GM20000 (cell line): ENCODE results near the gene SERPINB6.
"Not testable (repeated sequence)": the region's sequence is repeated elsewhere in the genome, so short reads cannot be mapped to it uniquely, and the experiment has no call there.

ENCODE experiments used
- DNase-seq: peaks from one replicate; pipeline ENCODE4 v3.0.0; 2012; ENCODE audit warnings: low spot score
- TF ChIP-seq, protein P1 (sequence below): IDR thresholded peaks from 2 replicates; pipeline ENCODE4 v1.5.1; 2012; ENCODE audit warnings: mild to moderate bottlenecking, control low read depth; ENCODE audit errors: extremely low read depth, missing control alignments

SERPINB6 gene

DNA sequence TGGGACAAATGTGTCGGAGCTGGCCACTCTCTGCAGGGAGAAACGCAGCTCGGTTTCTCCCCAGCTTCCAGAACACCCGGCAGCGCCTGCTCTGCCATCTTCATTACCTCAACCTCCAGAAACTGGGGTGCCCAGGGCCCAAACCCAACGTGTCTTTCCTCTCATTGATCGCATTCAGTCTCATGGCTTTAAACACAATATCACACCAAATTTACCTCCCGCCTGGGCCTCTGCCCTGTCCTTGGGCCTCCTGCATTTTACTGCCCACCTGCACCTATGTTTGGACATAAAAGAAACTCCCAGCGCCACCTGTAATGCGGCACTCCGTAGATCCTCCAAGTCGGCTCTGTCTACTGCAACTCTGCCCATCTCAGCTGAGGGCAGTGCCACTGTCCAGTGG, 22.2 kb downstream of the SERPINB6 start:
- TF ChIP-seq, protein P1, sequence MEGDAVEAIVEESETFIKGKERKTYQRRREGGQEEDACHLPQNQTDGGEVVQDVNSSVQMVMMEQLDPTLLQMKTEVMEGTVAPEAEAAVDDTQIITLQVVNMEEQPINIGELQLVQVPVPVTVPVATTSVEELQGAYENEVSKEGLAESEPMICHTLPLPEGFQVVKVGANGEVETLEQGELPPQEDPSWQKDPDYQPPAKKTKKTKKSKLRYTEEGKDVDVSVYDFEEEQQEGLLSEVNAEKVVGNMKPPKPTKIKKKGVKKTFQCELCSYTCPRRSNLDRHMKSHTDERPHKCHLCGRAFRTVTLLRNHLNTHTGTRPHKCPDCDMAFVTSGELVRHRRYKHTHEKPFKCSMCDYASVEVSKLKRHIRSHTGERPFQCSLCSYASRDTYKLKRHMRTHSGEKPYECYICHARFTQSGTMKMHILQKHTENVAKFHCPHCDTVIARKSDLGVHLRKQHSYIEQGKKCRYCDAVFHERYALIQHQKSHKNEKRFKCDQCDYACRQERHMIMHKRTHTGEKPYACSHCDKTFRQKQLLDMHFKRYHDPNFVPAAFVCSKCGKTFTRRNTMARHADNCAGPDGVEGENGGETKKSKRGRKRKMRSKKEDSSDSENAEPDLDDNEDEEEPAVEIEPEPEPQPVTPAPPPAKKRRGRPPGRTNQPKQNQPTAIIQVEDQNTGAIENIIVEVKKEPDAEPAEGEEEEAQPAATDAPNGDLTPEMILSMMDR, result no peak
- DNase-seq, result no peak

DNA sequence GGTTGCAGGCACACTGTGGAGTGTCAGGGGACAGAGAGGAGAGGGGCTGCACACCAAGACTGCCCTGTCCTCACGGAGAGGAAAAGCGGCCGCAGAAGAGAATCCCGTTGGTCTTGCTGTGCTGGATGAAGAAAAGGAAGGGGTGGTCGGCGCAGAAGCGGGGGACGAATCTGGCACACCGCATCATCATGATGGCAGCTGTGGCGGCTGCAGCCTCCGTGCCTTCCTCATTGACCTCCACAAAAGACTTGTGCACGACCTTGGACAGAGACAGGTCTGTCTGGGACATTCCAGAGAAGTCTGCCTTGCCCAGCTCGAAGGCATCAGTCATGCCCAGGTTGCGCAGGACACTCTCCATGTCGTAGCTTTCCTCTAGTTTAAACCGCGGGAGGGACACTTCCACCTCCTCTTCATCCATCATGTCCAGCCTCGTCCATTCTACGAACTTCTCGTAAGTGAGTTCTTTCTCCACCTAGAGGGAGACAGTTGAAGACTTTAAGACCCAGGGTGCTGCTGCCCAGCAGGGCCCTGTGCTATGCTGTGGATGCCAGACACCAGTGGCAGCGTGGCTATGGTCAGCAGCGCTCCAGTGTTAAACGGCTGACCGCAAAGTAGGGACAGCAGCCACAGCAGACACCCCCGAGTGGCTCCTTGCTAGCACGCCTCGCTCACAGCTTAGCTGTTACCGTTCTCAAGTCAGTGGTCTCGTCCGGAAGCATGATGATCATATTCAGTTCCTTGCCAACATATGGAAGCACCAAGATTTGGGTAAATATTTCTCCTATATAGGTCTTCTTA, 22.9 kb downstream of the SERPINB6 start:
- TF ChIP-seq, protein P1, result no peak
- no peak for DNase-seq

DNA sequence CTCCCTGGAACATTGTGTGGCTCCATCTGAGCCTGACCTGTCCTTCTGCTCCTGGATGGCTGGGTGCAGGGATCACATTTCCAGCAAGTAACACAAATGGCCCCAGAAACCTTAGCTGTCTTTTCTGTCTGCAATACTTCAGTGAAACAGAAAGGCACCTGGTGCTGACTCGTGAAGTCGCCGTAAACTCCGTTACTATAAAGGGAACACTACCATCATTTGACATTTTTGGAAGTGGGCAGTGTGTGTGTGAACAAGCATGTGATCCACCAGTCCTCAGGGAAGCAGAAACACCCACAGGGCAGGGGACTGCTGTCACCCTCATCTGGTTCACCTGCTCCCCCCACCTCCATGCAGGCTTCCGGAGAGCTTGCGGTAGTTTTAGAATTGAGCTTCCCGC, 23.9 kb downstream of the SERPINB6 start:
- TF ChIP-seq, protein P1, result no peak
- DNase-seq, result no peak

DNA sequence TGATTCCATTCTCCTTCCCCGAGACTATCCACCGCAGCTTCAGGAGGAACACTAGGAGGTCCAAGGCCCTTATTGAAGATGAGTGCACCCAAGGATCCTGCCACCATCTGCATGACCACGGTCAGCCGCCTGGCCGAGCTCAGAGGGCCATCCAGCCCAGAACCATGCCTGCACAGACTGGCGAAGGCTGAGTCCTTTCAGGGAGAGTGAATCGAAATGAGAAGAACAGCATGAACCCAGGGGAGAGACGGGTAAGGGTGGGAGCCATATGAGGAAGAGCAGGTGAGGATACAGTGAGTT, 26.3 kb downstream of the SERPINB6 start:
- TF ChIP-seq, protein P1, result no peak
- DNase-seq, result no peak

DNA sequence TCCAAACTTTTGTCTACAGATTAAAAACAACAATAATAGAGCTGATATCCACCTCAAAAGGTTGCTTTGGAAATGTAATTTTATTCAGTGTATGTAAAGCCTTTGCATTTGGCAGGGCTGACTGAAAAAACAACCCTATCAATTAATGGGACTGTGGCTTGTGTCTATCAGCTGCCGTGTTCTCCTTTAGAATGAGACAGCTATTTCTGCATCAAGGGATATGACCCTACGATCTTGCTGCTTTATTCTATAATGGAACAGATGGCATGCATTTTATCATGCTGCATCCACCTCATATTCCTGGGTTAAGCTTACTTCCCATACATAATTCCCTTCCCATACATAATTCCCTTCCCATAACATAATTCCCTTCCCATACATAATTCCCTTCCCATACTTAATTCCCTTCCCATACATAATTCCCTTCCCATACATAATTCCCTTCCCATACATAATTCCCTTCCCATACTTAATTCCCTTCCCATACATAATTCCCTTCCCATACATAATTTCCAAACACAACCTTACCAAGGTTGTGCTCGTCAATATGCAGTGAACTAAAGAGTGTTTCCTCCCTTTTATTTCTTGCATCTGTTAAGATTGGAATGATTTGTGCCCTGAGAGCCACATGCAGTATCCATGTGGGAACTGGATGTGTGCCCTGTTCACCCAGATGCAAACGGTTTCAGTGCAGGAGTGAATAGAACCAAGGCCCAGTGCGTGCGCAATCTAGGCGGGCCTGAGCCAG, 26.8 kb downstream of the SERPINB6 start:
- TF ChIP-seq, protein P1, result no peak
- DNase-seq, result no peak

DNA sequence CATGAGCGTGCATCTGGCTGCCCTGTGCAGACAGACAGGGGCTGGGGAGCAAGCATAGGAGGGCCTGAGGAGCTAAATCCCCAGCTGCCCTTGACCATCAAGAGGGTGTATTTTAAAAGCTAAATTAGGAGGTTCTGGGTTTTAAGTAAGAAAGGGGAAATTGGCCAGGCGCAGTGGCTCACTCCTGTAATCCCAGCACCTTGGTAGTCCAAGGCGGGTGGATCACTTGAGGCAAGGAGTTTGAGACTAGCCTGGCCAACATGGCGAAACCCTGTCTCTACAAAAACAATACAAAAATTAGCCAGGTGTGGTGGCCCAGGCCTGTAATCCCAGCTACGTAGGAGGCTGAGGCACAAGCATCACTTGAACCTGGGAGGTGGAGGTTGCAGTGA, 27.8 kb downstream of the SERPINB6 start:
- TF ChIP-seq, protein P1, result no peak

DNA sequence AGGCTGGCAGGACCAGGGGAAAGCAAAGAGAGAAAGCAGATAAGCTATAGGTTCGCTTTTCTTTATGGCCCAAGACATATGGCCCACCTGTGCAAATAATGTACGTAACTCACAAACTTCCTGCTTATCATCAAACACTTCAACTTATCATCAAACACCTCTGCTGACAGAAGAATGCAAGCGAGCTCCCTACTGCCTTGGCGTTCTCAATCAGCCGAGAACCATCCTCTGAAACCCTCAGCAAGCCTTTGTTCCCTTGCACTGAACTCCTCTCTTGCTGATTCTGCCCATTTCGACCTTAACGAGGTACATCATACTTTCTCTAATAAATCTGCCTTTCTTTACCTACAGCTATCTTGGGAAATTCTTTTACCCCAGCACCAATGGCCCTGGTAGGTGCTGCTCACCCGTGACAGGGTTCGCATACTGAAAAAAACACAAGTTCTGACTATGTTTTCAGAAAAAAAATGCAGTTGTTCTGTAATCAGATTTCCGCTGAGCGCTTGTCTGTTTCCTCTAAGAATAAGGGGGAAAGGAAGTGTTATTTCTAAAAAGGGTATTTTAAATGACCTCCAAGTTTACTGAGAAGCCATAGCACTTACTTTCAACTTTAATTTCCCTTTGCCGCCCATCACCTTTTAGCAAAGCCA, 28.3 kb downstream of the SERPINB6 start:
- DNase-seq, result no peak
- TF ChIP-seq, protein P1, result no peak

More for the DNA sequence above, 27.8 kb downstream of the SERPINB6 start:
- DNase-seq, result no peak

DNA sequence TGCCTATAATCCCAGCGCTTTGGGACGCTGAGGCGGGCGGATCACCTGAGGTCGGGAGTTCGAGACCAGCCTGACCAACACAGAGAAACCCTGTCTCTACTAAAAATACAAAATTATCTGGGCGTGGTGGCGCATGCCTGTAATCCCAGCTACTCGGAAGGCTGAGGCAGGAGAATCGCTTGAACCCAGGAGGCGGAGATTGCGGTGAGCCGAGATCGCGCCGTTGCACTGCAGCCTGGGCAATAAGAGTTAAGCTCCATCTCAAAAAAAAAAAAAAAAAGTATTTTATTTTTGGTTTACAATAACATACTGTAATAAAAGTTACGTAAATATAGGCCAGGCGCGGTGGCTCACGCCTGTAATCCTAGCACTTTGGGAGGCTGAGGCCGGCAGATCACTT, 29.3 kb downstream of the SERPINB6 start:
- DNase-seq, result not testable (repeated sequence)
